GM19025 (cell line): ENCODE results near the gene MAP3K13.
"Not testable (repeated sequence)": the region's sequence is repeated elsewhere in the genome, so short reads cannot be mapped to it uniquely, and the experiment has no call there.

ENCODE experiments used
- ATAC-seq: cut with Tn5 transposase; IDR thresholded peaks from one replicate; pipeline ENCODE4 v1.9.1; 2021; ENCODE audit warnings: mild to moderate bottlenecking, low read depth, moderate library complexity; ENCODE audit not compliant: unreplicated experiment

Gene MAP3K13

DNA sequence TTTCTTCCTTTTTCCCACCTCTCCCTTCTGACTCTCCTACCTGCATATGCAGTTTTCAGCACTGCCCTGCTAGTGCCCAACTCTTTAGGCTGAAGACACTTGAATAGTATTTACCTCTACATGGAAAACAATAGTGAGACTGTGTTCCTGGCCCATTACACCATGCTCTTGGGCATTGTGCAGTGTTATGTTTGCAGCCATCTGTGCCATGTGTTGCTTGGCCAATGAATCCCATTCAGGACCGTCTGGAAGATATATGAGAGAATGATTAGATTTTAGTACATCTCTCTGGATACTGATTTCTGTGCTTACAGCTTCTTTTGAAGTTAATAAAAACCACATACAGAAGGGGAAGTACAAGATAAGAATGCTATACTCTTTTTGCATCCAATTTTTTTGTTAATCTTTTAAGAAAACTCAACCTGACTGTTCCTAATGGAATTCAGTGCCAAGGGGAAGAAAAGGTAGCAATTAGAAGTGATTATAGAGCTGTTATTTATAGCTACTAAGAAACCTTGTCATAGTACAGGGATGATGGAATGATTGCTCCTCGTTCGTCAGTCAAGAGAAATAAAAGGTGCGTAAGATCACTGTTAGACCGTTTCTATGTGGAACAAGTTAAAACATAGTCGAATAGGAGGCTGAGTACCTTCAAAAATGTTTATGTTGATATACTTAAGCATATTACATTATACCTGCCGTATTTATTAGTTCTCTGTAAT is 77.0 kb downstream of the MAP3K13 start:
- no peak for ATAC-seq

DNA sequence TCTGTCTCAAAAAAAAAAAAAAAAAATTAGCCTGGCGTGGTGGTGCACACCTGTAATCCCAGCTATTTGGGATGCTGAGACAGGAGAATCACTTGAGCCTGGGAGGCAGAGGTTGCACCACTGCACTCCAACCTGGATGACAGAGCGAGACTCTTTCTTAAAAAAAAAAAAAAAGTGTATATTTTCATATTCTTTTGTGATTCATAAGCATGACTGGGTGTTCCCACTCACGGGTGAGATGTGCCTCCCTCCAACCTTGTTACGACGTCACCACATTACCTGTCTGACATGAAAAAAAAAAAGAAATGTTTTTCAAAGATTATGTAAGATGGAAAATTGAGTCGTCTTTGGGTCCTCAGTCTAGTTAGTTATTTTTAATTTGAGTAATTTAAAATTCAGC is 79.1 kb downstream of the MAP3K13 start:
- ATAC-seq = no peak

DNA sequence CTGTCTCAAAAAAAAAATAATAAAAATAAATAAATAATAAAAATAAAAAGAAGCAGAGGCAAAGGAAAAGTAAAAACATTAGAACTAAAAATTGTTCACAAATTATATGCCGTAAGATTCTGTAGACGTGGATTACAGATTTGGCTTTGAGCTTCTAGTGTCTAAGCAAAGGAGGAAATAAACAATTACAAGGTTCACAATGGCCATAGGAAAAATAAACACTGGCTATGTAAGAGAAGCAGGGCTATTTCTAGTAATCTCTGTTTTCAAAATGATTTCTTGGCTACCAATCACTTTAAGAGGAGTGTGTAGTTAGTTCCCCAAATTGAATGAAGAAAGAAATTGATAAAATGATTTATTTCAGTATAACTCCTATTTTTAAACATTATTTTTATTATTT is 81.4 kb downstream of the MAP3K13 start:
- ATAC-seq = no peak

DNA sequence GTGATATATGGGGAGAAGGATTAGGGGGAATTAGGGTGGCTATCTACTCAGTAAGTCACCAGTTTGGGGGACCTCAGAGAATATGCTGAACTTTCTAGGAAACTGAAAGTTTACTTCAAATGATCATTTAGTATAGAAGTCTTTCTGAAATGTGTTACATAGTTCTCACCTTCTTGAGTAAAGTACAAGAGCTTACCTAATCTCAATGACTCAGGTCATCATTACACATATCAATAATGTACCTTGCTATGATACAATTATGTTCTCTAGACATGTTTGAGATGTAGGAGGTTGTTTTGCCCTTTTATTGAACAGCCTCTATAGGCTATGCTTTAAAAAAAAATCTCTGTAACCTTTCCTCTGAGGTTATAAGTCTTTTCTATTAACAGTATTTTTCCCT is 85.2 kb downstream of the MAP3K13 start:
- ATAC-seq = no peak

DNA sequence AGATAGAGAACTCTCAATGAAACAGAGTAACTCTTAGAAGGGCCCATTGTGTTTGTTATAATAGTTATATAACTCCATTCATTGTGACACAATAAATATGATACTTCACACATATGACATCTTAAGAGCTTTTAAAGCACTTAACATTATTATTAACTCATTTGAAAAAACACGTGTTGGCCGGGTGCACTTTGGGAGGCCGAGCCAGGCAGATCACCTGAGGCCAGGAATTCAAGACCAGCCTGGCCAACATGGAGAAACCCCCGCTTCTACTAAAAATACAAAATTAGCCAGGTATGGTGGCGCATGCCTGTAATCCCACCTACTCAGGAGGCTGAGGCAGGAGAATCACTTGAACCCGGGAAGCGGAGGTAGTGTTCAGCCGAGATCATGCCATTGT is 88.5 kb downstream of the MAP3K13 start:
- not testable (repeated sequence) for ATAC-seq

DNA sequence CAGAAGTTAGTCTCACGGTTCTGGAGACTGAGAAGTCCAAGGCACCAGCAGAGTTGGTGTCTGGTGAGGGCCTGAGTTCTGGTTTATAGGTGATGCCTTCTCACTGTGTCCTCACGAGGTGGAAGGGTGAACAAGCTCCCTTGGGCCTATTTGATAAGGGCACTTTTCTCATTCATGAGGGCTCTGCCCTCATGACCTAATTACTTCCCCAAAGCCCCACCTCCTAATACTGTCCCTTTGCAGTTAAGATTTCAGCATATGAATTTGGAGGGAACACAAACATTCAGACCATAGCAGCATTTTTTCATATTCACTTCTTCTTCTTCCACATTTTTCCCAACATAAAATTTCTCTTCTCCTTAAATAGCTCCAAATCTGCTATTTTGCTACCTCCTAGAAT is 94.4 kb downstream of the MAP3K13 start:
- no peak for ATAC-seq

DNA sequence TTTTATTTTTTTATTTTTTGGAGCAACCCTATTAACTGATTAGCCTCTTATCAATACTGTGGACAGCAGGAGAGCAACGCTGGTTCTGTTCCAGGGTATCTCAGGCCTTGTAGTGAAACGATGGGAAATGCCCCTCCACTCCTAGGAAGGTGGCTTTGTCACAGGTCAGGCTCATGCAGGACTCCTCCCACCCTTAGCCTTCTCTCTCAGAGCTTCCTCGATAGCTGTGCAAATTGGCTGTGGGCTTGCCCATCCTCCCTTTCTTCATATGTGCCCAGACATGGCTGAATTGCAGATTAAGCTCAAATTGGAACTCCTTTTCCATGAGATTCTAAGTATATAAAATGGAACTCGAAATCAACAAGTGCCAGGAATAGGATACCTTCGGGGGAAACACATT is 97.4 kb downstream of the MAP3K13 start:
- ATAC-seq = no peak

DNA sequence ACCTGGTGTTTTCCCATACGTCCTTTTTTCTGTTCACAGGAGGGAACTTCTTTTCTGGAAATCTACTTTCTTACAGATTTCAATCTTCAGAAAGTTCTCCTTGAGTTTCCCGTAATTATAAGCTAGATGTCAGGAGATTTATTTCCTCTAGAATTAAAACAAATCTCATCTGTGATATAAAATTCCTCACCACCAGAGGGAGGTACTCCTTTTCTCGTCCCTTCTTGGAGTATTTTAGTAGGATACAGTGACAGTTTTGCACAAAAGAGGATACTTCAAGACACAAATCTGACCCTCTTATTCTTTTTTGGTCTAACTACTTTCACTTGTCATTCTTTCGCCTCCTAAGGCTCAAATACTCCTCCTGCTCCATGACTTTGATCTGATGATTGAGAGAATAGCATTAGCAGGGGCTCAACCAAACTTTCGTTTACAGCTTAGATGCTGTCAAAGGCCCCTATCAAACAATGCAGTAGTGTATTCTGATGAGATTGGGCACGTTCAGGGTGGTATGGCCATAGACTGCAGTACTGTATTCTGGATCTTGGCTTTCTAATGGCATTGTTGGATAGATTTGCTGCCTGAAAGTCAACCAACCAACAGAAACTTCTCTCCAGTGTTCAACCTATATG is 97.9 kb downstream of the MAP3K13 start:
- ATAC-seq = no peak

DNA sequence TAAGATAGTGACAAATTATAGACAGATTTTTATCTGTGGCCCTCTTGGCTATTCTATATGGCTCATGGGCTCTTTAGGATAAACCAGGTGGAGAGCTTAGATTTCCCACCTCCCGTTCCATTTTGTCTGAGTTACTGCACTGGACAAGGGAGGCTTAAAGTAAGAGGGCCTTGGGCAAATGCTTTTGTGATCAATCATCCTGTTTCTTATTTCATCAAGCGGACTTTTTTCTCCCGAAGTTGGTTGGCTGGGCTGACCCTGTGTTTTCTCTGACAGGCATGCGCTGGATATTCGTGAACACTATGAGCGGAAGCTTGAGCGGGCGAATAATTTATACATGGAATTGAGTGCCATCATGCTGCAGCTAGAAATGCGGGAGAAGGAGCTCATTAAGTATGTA is 102.5 kb downstream of the MAP3K13 start:
- ATAC-seq = no peak

DNA sequence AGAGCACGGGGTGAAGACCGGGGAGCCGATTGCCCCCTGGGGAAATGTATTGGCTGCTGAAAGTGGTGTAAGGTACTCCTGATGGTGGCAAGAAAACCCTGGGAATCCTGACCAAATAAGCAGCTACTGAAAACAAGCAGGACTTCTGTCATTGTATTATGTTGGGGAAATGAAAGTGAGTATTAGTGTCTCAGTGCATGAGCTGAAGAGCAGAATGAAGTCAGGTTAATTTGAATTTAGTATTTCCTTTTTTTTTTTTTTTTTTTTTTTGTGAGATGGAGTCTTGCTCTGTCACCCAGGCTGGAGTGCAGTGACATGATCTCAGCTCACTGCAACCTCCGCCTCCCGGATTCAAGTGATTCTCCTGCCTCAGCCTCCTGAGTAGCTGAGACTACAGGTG is 103.2 kb downstream of the MAP3K13 start:
- ATAC-seq = not testable (repeated sequence)

DNA sequence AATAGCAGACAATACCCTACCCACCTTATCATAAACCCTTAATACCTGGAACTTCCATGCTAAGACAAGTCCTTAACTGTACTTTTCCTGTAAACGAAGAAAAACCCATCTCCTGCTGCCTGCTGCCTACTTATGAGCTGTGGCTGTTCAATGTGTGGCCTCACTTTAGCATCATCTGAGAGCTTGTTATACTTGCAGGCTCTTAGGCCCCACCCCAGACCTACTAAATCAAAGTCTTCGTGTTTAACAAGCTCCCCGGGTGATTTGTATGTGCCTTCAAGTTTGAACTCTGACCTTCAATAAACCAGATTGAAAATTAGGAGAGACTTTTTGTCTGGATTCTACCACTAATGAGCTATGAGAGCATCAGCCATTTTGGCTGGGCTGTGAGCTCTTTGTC is 106.6 kb downstream of the MAP3K13 start:
- no peak for ATAC-seq

DNA sequence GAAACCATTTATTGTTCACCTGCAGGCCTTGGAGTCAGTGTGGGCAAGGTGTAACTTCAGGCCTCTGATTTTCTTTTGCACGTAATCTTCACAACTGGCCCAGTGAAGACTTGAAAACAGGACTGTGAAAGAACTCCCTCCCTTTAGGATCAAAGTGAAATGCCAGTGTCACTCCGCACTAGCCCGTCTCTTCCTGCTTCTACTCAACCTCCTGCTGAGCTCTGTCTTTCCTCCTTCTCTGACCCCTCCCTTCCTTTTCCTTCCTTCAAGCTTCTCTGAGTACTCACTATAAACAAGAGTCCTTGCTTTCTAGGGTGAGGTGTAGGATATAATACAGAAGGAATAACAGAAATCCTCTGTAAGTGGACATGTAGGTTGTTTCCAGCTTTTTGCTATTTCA is 107.4 kb downstream of the MAP3K13 start:
- ATAC-seq = no peak

DNA sequence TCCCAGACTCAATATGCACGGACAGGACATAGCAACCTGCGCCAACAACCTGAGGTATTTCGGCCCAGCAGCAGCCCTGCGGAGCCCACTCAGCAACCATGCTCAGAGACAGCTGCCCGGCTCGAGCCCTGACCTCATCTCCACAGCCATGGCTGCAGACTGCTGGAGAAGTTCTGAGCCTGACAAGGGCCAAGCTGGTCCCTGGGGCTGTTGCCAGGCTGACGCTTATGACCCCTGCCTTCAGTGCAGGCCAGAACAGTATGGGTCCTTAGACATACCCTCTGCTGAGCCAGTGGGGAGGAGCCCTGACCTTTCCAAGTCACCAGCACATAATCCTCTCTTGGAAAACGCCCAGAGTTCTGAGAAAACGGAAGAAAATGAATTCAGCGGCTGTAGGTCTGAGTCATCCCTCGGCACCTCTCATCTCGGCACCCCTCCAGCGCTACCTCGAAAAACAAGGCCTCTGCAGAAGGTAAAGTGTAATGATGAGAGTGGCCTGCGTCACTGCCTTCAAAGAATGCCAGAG is 110.4 kb downstream of the MAP3K13 start:
- ATAC-seq = no peak

DNA sequence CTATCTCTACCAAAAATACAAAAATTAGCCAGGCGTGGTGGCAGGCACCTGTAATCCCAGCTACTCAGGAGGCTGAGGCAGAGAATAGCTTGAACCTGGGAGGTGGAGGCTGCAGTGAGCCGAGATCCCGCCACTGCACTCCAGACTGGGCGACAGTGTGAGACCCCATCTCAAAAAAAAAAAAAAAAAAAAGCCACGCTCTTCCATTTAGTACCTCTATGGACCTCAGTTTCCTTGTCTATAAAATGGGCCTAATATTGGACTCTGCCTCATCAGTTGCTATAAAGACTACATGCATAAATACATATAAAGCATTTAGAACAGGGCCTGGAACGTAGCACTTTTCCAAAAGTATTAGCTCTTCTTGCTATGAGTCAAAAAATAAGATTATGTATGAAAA is 112.0 kb downstream of the MAP3K13 start:
- not testable (repeated sequence) for ATAC-seq

DNA sequence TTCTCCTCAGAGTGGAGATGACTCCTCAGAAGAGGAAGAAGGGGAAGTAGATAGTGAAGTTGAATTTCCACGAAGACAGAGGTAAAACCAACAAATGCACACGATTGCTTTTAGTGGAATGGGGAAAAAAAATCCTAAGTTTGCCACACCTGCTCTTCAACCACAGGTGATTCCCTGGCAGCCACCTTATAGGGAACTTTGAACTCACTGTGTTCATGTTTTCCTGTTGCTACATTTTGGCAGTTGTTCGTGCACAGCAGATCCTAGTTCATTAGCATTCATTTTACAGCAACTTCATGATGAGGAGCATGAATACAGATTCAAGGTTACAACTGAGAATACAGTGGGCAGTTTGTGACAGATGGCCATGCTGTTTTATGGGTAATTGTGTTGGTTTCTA is 114.4 kb downstream of the MAP3K13 start:
- no peak for ATAC-seq

DNA sequence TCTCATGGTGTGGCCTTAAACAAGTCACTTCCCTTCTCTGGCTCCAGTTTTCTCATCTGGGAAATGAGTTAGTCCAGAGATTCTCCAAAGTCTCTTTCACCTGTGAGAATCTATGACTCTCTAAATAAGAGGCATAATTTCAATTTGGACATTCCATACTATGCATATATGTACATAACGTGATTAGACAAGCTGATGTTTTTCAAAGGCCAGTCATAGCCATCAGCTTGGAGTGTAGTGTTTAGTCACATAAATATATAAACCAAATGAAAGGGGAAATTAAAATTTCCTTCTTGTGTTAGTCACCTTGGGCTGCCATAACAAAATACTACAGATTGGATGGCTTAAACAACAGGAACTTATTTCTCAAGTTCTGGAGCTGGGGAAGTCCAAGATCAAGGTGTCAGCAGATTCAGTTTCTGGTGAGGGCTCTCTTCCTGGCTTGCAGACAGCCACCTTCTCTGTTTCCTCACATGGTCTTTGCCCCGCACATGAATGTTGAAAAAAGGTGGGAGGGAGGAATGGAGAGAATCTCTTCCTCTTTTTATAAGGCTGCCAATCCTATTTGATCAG is 116.5 kb downstream of the MAP3K13 start:
- ATAC-seq = no peak

DNA sequence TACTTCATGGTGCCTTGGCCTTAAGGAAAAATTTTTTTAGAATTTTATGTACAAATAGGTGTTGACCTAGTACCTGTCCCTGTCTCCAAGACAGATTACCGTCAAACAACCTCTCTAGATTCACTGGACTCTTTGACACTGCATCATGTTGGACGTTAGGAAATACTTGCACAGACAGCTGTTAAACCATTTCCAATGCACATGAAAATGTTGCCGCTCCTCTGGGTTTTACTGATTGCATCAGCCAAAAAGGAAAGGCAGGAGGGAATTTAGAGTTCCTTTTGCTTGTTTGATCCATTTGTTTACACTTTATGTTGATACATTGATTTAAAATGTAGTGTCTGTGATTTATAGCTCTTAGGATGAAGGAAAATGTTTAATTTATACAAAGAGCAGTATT is 121.4 kb downstream of the MAP3K13 start:
- no peak for ATAC-seq

DNA sequence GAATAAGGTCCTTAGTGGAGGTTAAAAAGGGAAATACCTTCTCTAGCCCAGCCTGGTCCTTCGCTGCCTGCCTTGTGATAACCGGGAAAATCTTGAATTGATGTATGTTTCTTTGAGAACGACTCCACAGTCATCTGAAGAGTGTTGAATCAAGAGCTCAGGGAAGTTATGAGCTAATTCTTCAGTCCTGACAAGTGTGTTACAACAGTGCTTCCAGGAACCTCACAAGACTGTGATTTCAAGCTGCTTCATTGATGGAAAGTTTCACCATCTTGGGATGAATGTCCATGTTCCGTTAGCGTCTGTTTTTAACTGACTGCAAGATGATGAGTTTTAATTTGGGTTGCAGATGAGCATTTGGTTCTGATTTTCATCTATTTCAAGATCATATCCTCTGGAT is 123.5 kb downstream of the MAP3K13 start:
- ATAC-seq = no peak

DNA sequence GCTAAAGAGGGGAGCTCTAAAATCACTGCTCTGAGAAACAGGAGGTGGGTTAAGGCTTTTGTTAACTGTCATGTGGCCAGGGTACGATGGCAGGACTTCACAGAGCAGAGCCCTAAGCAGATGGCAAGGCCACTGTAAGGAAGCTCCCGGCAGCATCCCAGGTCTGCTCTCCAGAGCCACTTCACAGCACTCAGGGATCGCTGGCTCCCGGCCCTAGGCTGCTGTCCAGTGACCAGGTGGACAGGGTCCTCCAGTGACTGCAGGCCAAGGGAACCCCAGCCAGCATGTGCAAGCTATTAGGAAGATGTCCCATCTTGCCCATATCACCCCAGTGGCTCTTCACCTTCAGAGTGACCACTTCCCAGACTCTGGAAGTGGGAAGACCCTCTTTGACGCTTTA is 125.5 kb downstream of the MAP3K13 start:
- no peak for ATAC-seq

DNA sequence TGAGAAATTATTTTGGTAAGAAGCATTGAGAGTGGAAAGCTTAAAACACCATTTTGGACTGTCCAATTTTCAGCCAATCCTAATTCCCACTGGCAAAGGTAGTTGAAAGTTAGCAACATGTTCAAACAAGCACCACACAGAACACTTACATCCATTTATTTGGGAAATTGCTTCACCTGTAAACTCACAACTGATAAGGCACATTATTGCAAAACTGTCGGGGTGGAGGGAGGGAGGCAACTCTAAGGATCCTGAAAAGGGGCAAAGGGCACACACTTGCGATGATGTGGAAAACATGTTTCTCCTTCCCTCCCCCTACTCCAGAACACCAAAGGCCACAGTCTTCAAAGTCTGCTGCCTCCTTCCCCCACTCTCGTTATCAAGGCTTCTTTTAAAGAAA is 126.5 kb downstream of the MAP3K13 start:
- ATAC-seq = no peak

DNA sequence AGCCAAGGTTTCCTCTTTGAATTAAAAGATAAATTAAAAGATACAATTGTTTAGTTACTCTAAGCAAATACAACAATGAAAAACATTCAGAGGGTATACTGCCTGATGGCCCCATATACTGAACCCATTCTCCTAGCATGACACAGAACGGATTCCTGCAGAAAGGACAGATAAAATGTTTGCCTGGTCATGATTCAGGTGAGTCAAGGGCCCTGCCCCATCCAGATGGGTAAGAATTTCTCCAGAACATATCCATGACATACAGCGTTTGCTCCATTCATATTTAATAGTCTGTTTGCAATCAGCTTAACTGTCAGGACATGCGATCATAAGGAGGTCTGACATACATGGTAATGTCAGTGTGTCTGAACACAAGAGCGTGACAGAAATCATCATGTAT is 127.3 kb downstream of the MAP3K13 start:
- ATAC-seq = no peak
